ENCODE data around the gene CCDC158. TPM values are rescaled to one million over a fixed set of nuclear protein-coding genes. Genes with fewer than 3 reads are reported as not detected.

CCDC158 gene
- total RNA-seq, 1 experiment from 2014 or later, result 0.26 TPM

DNA sequence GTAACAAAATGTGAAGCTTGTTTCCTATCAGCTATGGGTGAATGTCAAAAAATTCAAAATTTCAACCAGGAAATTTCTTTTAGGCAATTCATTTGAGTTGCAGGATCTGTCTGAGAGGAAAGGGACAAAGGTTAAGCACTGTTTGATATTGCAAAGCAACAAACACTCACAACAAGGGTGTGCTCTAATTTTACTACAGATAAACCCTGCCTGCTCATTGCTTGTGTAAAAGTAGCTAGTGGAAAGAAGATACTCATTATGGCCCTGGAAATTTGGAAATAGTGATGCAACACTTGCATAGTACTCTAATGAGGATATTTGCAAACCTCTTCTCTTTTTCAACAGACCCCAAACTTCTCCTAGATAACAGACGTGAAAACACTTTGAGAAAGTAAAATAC lies 142.4 kb downstream of the CCDC158 start:
- no peak for DNase-seq (ENCODE audit: low read depth, low spot score)
- in situ Hi-C loops (cut with HindIII; ENCODE audit: low pct_unique_long_range_greater_than_20kb, low sequenced_read_pairs), result no loop called here

DNA sequence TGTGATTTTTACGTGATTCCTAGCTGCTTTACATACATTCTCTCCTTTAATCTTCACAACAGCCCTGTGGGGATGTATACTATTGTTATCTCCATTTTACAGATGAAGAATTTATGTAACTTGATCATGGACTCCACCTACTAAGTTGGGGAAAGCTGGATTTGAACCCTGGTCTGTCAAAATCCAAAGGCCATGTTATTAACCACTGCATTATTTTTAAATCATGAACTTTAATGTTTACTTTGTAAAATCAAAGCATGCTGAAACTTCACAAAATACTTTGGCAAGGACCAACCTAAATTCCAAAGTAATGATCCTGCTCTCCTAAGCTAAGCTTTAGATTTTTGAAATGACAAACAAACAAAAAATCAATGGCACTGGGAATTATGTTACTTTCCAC lies 143.3 kb downstream of the CCDC158 start:
- in situ Hi-C loops (cut with HindIII; ENCODE audit: low pct_unique_long_range_greater_than_20kb, low sequenced_read_pairs), result no loop called here

GRCh38 chr4:76276813-76277212 lies 144.1 kb downstream of the CCDC158 start:
- in situ Hi-C loops (cut with HindIII; ENCODE audit: low pct_unique_long_range_greater_than_20kb, low sequenced_read_pairs), result no loop called here
- DNase-seq (ENCODE audit: low read depth, low spot score), result no peak

More for the DNA sequence above, 143.3 kb downstream of the CCDC158 start:
- DNase-seq (ENCODE audit: low read depth, low spot score), result no peak

DNA sequence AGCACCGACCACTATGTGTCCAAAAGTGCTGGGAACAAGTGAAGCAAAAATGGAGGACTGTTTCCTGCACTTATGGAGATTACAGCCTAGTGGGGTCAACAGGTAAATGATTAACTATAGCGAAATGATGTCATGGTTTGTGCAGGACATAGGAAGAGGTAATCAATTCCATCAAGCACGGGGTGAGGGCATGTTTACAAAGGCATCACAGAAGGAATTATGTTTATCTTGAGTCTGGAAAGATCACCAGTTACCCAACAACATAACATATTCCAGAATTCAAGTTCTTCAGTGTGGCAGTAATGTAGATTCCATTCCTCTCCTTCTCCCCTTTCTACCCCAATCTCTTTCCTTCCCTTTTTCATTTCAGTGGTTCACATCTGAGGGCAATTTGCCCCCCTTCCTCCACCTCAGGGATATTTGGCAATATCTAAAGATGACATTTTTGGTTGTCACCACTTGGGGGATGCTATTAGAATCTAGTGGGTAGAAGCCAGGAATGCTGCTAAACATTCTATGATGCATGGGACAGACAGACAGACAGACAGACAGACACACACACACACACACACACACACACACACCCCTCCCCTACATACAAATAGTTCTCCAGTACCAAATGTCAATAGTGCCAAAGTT lies 145.3 kb downstream of the CCDC158 start:
- DNase-seq (ENCODE audit: low read depth, low spot score), result no peak
- in situ Hi-C loops (cut with HindIII; ENCODE audit: low pct_unique_long_range_greater_than_20kb, low sequenced_read_pairs), result no loop called here

GRCh38 chr4:76272999-76273398 lies 147.9 kb downstream of the CCDC158 start:
- no peak for DNase-seq (ENCODE audit: low read depth, low spot score)
- in situ Hi-C loops (cut with HindIII; ENCODE audit: low pct_unique_long_range_greater_than_20kb, low sequenced_read_pairs), result no loop called here

- in situ Hi-C loops (cut with HindIII; ENCODE audit: low pct_unique_long_range_greater_than_20kb, low sequenced_read_pairs), result no loop called here
- no peak for DNase-seq (ENCODE audit: low read depth, low spot score)
Measured at GRCh38 chr4:76272582-76272981, 148.4 kb downstream of the CCDC158 start.

- in situ Hi-C loops (cut with HindIII; ENCODE audit: low pct_unique_long_range_greater_than_20kb, low sequenced_read_pairs), result no loop called here
- no peak for DNase-seq (ENCODE audit: low read depth, low spot score)
Measured at GRCh38 chr4:76272073-76272472, 148.9 kb downstream of the CCDC158 start.

GRCh38 chr4:76271248-76271647 lies 149.7 kb downstream of the CCDC158 start:
- in situ Hi-C loops (cut with HindIII; ENCODE audit: low pct_unique_long_range_greater_than_20kb, low sequenced_read_pairs), result no loop called here
- DNase-seq (ENCODE audit: low read depth, low spot score), result no peak

DNA sequence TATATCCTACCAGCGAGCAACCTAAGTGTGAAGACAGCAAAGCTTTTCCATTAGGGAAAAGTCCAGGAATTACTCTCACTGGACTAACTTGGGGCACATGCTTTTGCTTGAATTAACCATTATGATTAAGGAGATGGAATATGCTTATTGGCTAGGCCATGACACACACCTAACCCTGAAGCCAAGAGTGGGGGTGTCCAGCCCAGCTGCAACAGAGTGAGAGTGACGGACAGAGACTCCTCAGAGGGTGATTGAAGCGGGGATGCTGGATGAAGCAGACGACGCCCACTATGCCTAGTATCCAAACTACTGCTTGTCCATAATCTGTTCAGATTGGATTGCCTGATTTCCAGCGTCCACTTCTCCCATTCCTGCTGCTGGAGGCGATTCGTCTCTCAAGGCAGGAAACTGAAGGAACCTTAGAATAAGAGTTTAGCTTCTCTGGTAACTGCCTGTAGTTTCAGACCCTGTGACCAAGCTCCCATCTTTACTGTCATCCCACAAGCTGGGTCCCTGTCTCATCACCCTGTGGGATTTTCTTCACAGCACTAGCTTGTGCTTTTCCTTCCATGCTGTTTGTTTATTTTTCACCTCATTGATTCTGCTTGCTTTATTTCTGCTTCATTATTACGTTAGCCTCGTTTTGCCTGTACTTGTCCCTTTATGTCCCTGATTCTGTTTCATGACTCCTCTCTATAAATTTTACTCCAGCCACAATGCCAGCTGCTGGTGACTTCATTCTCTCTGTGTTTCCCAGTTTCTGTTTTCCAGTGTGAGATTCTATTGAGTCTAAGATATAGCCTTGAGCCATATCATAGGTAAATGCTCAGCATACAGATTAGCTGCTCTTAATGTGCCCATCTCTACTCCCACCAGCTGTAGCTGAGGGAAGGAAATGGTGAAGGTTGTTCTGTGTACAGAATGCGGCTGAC lies 150.4 kb downstream of the CCDC158 start:
- in situ Hi-C loops (cut with HindIII; ENCODE audit: low pct_unique_long_range_greater_than_20kb, low sequenced_read_pairs), result no loop called here

DNA sequence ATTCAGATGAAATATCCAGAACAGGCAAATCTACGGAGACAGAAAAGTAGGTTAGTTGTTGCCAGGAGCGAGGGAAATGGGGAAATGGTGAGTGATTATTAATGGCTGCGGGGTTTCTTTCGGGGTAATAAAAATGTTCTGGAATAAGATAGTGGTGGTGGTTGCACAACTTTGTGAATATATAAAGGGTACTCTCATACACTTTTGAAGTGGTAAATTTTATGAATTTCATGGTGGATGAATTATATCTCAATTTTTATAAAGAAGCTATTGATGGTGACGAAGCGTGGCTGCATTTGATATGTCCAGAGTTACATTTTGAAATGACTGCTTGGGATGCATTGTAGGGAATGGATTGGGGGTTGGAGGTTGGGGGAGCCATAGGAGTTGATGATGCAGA lies 153.1 kb downstream of the CCDC158 start:
- no peak for DNase-seq (ENCODE audit: low read depth, low spot score)
- in situ Hi-C loops (cut with HindIII; ENCODE audit: low pct_unique_long_range_greater_than_20kb, low sequenced_read_pairs), result no loop called here

More for the DNA sequence above, 150.4 kb downstream of the CCDC158 start:
- no peak for DNase-seq (ENCODE audit: low read depth, low spot score)

- DNase-seq (ENCODE audit: low read depth, low spot score), result no peak
- in situ Hi-C loops (cut with HindIII; ENCODE audit: low pct_unique_long_range_greater_than_20kb, low sequenced_read_pairs), result no loop called here
Measured at GRCh38 chr4:76266627-76267026, 154.3 kb downstream of the CCDC158 start.

DNA sequence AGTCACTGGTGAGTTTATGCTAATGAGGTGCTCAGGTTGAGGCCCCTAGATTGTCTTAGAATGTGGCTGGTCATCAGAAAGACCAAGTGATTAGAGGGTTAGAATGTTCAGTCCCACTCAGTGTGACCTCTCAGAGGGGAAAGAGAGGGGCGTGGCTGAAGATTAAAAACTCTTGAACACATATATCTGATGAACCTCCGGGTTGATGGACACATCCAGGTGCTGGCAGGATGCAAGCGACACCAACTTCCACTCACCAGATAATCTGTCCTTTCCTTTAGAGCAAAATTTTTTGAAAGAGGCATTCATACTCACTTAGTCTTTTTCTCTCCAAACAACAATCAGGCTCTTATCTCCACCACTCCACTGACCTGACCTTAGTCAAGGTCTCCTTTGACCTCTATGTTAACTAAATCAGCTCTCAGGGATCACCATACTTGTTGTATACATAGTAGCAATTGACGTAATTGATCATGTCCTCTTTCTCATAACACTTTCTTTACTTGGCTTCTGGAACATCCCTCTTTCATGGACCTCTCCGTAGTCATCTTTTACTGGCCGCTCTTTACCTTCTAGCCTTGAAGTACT lies 155.2 kb downstream of the CCDC158 start:
- in situ Hi-C loops (cut with HindIII; ENCODE audit: low pct_unique_long_range_greater_than_20kb, low sequenced_read_pairs), result no loop called here
- no peak for DNase-seq (ENCODE audit: low read depth, low spot score)

Small RNA genes lying within 50 kb of the gene (small RNA-seq; reads per million reads assigned to genes)
- gene RF00278 (0 reads per million in 2 experiments), gene RNU6-1000P (0 reads per million in 2 experiments)

Other genes with a start within 250 kb of the CCDC158 start
- gene SCARB2, start 207.3 kb downstream of the CCDC158 start, total RNA-seq (2014; rRNA removed; shearing (Covaris generic)), result 225 and 226 TPM in 2 replicates
- 0.16 and 1.4 TPM in 2 replicates for gene FAM47E, start 169.4 kb downstream of the CCDC158 start, total RNA-seq (2014; rRNA removed; shearing (Covaris generic))
- 0.29 and 1.2 TPM in 2 replicates for gene STBD1, start 114.4 kb downstream of the CCDC158 start, total RNA-seq (2014; rRNA removed; shearing (Covaris generic))
- 0.82 and 0.88 TPM in 2 replicates for gene SHROOM3, start 14.1 kb upstream of the CCDC158 start, total RNA-seq (2014; rRNA removed; shearing (Covaris generic))